Activated naive CD8-positive, alpha-beta T cell treated with anti-CD3 and anti-CD28 coated beads, Interleukin-2, amount 10 ng/mL, durations not matched to agents 7 days and 5 days (primary cell): Measurements from ENCODE around the gene ABCB7. TPM values are rescaled to one million over a fixed set of nuclear protein-coding genes. Genes with fewer than 3 reads are reported as not detected.
"Not testable (repeated sequence)": the region's sequence is repeated elsewhere in the genome, so short reads cannot be mapped to it uniquely, and the experiment has no call there.

Experiments used
- ATAC-seq: fragments of 150-1000 bp; cut with Tn5 transposase; one replicate; pipeline ENCODE4 v1.10.0; 2021; ENCODE audit warnings: low read depth, moderate library complexity
- POLR2A ChIA-PET: fragments of 350-600 bp; sonication (Branson Sonifier 250); formaldehyde crosslinking; loops from one replicate; lab custom pipeline; 2021; ENCODE audit warnings: antibody characterized with exemption; lab: Charles Lee
- DNase-seq: peaks from one replicate; pipeline ENCODE4 v3.0.0; 2021
- H3K27ac Mint-ChIP-seq: one replicate; pipeline ENCODE4 v1.8.0; 2022; ENCODE audit warnings: mild to moderate bottlenecking, mixed read lengths
- H3K27me3 Mint-ChIP-seq: one replicate; pipeline ENCODE4 v1.8.0; 2022; ENCODE audit warnings: mild to moderate bottlenecking, moderate library complexity, mixed read lengths
- H3K36me3 Mint-ChIP-seq: one replicate; pipeline ENCODE4 v1.8.0; 2021; ENCODE audit warnings: mild to moderate bottlenecking, mixed read lengths
- H3K4me1 Mint-ChIP-seq: one replicate; pipeline ENCODE4 v1.8.0; 2021; ENCODE audit warnings: mixed read lengths
- H3K4me3 Mint-ChIP-seq: one replicate; pipeline ENCODE4 v1.8.0; 2022; ENCODE audit warnings: mild to moderate bottlenecking, moderate library complexity, mixed read lengths
- H3K9me3 Mint-ChIP-seq: one replicate; pipeline ENCODE4 v1.8.0; 2021; ENCODE audit warnings: mixed read lengths
- total RNA-seq, 2 experiments: library from RNA; stranded (reverse); gene quantifications; one replicate each; pipeline ENCODE4 v1.2.3, GENCODE V29; 2021

The ABCB7 gene
- total RNA-seq, 2 experiments from 2014 or later: 25.4 to 26.3 TPM

DNA sequence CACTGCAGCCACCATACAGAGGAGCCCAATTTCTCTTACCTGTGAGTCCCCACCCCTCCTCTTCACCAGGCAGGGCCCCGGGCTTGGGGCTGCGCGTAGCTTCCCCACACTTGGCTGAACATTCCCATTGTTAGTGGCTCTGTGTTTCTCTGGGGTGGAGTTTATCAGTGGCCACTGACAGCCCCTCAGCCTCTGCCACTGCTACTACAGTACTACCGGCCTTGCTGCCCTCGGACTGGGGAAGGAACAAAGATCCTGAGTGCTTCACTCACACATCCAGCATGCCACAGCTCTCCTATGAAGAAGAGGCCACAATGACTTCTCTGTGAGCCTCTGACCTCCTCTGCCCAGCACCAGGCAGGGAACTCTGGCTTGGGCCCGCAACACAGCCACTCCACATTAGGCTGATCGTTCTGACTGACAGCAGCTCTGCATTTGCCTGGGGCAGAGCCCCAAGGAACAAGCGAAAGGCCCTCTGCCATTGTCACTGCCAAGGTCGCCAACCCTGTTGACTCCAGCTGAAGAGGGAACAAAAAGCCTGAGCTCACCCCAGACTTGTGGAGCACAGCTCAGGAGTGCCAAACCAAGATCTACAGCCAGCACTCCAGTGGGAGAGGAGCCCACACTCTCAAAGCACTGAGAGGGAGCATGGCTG lies 24.0 kb downstream of the ABCB7 start:
- Mint-ChIP-seq H3K4me3 (no peak overlapping the region), H3K27ac (no peak overlapping the region), H3K27me3 (no peaks in the 10 kb centered on the region), H3K9me3 (no peaks in the 10 kb centered on the region), H3K36me3 (peaks cover 14% of the 10 kb centered on the region), H3K4me1 (peaks cover 13% of the 10 kb centered on the region)
- no peak for DNase-seq
- no peak for ATAC-seq
- POLR2A ChIA-PET: no interaction called here

- POLR2A ChIA-PET, H3K9me3 Mint-ChIP-seq, H3K27ac Mint-ChIP-seq, H3K4me1 Mint-ChIP-seq, ATAC-seq, DNase-seq, H3K36me3 Mint-ChIP-seq, H3K27me3 Mint-ChIP-seq, H3K4me3 Mint-ChIP-seq: not testable (repeated sequence)
Observed at GRCh38 chrX:75129069-75129468, 27.0 kb downstream of the ABCB7 start.

DNA sequence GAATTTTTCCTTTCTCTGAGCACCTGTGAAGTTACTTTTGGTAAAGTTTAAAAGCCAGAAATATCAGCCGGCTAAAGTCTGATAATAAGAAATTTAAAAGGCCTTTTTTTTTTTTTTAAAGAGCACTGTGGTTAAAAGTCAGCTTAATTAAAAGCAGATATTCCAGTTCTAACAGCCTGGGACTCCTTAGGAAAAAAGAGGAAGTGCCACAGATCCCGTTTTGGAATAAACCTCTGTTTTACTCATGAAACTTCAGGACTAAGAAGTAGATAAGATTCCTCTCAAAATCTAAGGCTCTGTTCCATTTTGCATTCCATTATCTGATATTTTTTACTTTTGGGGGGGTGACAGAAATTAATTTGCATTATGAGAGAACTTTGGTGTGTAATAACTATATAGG lies 37.8 kb downstream of the ABCB7 start:
- POLR2A ChIA-PET: no interaction called here

GRCh38 chrX:75115707-75116413 lies 40.2 kb downstream of the ABCB7 start:
- ATAC-seq: no peak
- peaks cover 6% of the 10 kb centered on the region for H3K36me3 Mint-ChIP-seq
- H3K4me3 Mint-ChIP-seq: no peak overlapping the region
- H3K27me3 Mint-ChIP-seq: no peaks in the 10 kb centered on the region
- no peak for DNase-seq
- no peaks in the 10 kb centered on the region for H3K9me3 Mint-ChIP-seq
- no peaks in the 10 kb centered on the region for H3K4me1 Mint-ChIP-seq
- no peak overlapping the region for H3K27ac Mint-ChIP-seq
- POLR2A ChIA-PET: no interaction called here

More for the DNA sequence above, 37.8 kb downstream of the ABCB7 start:
- no peak overlapping the region for H3K4me3 Mint-ChIP-seq
- ATAC-seq (no peak), DNase-seq (no peak)
- H3K27ac Mint-ChIP-seq: no peak overlapping the region
- peaks cover 12% of the 10 kb centered on the region for H3K36me3 Mint-ChIP-seq
- no peaks in the 10 kb centered on the region for H3K27me3 Mint-ChIP-seq
- no peaks in the 10 kb centered on the region for H3K4me1 Mint-ChIP-seq
- H3K9me3 Mint-ChIP-seq: no peaks in the 10 kb centered on the region

DNA sequence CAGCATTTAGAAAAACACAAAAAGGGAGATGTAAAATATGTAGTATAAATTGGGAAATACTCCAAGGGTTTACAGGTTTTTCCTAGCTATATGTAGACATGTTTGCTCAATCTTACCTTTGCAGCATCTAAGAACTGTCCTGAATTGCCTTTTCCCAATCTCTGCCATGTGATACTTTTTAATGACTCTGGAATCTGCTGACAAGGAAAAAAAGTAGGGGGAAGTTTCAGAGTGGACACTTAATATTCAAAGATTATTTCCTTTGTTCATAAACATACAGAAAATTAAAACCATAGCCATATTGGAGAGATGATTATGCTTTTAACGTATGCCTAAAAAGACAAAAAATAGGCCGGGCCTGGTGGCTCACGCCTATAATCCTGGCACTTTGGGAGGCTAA lies 41.4 kb downstream of the ABCB7 start:
- peaks cover 10% of the 10 kb centered on the region for H3K36me3 Mint-ChIP-seq
- no peak overlapping the region for H3K4me3 Mint-ChIP-seq
- H3K4me1 Mint-ChIP-seq: no peaks in the 10 kb centered on the region
- H3K27me3 Mint-ChIP-seq: no peaks in the 10 kb centered on the region
- no peak overlapping the region for H3K27ac Mint-ChIP-seq
- DNase-seq (no peak), ATAC-seq (no peak)
- POLR2A ChIA-PET: no interaction called here
- no peaks in the 10 kb centered on the region for H3K9me3 Mint-ChIP-seq

DNA sequence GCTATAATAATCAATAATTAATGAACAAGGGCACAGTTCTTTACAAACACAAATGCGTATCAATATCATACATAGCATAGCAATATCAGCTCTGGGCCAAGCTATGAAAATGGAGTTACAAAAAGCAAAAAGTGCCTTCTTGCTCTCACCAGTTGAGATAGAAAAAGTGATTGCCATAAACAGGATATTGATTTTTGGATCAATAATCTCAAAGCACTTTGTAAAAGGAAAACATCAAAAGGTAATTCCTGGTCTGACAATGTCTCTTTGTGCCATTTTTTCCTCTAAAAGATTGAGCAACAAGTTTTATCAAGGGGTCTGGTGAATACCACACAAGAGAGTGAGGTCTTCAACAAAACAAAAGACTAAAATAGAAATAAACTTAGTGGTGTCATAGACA lies 42.4 kb downstream of the ABCB7 start:
- Mint-ChIP-seq H3K27ac (no peak overlapping the region), H3K36me3 (peaks cover 8% of the 10 kb centered on the region), H3K4me3 (no peak overlapping the region), H3K27me3 (no peaks in the 10 kb centered on the region), H3K4me1 (no peaks in the 10 kb centered on the region), H3K9me3 (no peaks in the 10 kb centered on the region)
- DNase-seq (no peak), ATAC-seq (no peak)
- POLR2A ChIA-PET: no interaction called here

DNA sequence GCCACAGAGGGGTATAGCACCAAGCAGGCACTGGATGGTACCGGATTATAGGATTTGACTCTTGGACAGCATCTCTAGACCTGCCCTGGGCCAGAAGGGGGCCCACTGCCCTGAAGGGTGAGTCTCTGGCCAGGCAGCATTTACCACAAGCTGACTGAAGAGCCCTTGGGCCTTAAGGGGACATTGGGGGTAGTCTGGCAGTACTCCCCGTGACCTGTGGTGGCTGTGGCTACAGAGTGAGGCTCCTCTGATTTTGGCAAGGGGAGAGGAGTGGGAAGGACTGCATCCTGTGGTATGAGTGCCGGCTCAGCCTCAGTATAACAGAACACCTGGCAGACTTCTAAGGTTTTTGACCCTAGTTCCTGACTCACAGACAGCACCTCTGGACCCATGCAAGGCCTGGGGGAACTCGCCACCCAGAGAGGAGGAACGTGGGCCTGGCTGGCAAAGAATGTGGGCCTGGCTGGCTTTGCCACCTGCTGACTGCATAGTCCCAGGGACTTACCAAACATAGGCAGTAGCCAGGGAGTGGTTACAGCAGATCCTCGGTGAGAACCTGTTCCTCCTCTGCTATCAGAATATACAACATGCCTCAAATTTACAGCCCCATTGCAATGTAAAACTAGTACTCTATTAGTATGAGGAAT lies 48.1 kb downstream of the ABCB7 start:
- H3K27ac Mint-ChIP-seq: no peak overlapping the region
- DNase-seq: no peak
- peaks cover 23% of the 10 kb centered on the region for H3K36me3 Mint-ChIP-seq
- no peaks in the 10 kb centered on the region for H3K9me3 Mint-ChIP-seq
- H3K4me1 Mint-ChIP-seq: no peaks in the 10 kb centered on the region
- H3K27me3 Mint-ChIP-seq: no peaks in the 10 kb centered on the region
- no peak overlapping the region for H3K4me3 Mint-ChIP-seq
- POLR2A ChIA-PET: no interaction called here
- no peak for ATAC-seq

- DNase-seq: no peak
- H3K9me3 Mint-ChIP-seq: no peaks in the 10 kb centered on the region
Observed at GRCh38 chrX:75106772-75107171, 49.3 kb downstream of the ABCB7 start.

GRCh38 chrX:75096331-75096730 lies 59.8 kb downstream of the ABCB7 start:
- Mint-ChIP-seq H3K36me3 (peaks cover 28% of the 10 kb centered on the region), H3K4me3 (no peak overlapping the region), H3K4me1 (peaks cover 3% of the 10 kb centered on the region), H3K27ac (no peak overlapping the region), H3K9me3 (peaks cover 2% of the 10 kb centered on the region), H3K27me3 (no peaks in the 10 kb centered on the region)
- ATAC-seq (no peak), DNase-seq (no peak)
- POLR2A ChIA-PET: no interaction called here

More at GRCh38 chrX:75106772-75107171, 49.3 kb downstream of the ABCB7 start:
- Mint-ChIP-seq H3K27me3 (no peaks in the 10 kb centered on the region), H3K4me3 (no peak overlapping the region), H3K4me1 (no peaks in the 10 kb centered on the region), H3K27ac (no peak overlapping the region), H3K36me3 (peaks cover 23% of the 10 kb centered on the region)
- POLR2A ChIA-PET: no interaction called here
- ATAC-seq: no peak

DNA sequence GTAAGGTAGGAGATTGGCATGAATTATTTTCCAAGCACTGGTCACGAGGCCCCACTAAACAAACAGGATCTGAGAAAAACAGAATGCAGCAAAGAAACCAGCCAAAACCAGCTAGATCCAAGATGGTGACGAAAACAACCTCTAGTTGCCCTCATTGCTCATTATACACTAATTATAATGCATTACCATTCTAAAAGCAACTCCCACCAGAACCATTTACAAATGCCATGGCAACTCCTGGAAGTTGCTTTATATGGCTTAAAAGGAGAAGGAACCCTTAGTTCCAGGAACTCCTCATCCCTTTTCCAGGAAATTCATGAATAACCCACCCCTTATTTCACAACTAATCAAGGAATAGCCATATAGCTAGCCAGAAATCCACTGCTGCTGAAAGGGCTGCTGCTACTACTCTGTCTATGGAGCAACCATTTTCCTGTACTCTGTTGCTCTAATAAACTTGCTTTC lies 69.3 kb downstream of the ABCB7 start:
- H3K27me3 Mint-ChIP-seq: no peaks in the 10 kb centered on the region
- no peak overlapping the region for H3K4me3 Mint-ChIP-seq

DNA sequence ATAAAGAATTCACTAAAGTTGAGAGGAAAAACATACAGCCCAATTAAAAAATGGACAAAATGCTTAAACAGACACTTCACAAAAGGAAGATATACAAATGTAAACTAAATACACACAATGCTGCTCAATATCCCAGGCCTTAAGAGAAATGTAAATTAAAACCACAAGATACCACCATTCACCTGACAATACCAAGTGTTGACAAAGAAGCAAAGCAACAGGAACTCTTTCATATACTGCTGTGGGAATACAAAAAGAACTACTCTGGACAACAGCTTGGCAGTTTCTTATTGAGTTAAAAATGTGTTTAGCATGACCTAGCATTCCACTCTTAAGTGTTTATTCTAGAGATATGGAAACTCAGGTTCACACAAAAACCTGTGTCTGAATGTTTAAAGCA lies 71.3 kb downstream of the ABCB7 start:
- Mint-ChIP-seq H3K4me1 (peaks cover 1% of the 10 kb centered on the region), H3K9me3 (peaks cover 1% of the 10 kb centered on the region), H3K36me3 (peaks cover 11% of the 10 kb centered on the region), H3K27ac (no peak overlapping the region), H3K4me3 (no peak overlapping the region), H3K27me3 (no peaks in the 10 kb centered on the region)
- ATAC-seq: no peak
- POLR2A ChIA-PET: no interaction called here
- DNase-seq: no peak

More for the DNA sequence above, 69.3 kb downstream of the ABCB7 start:
- POLR2A ChIA-PET: no interaction called here
- DNase-seq (no peak), ATAC-seq (no peak)
- H3K4me1 Mint-ChIP-seq: peaks cover 1% of the 10 kb centered on the region
- H3K36me3 Mint-ChIP-seq: peaks cover 8% of the 10 kb centered on the region
- H3K9me3 Mint-ChIP-seq: peaks cover 1% of the 10 kb centered on the region
- no peak overlapping the region for H3K27ac Mint-ChIP-seq

DNA sequence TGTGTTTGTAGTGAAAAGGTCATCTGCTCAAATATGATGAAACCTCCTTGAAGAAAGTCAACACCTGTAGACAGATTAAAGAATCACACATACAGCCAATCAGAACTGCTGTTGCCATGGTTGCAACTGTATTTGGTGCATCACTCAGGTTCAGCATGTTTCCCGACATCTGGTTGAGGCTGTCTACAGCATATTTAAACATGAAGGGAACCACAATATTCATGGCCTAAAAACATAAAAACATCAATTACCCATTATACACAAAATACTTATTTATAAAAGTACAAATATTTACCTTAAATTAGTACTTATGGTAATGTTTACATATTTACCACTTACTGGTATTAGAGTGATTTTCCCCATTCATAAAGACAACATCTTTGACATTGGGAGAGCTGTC lies 79.7 kb downstream of the ABCB7 start:
- POLR2A ChIA-PET: no interaction called here
- Mint-ChIP-seq H3K36me3 (peaks cover 10% of the 10 kb centered on the region), H3K27ac (no peak overlapping the region), H3K9me3 (peaks cover 1% of the 10 kb centered on the region), H3K4me1 (no peaks in the 10 kb centered on the region), H3K27me3 (no peaks in the 10 kb centered on the region), H3K4me3 (no peak overlapping the region)
- no peak for DNase-seq
- ATAC-seq: no peak

GRCh38 chrX:75074475-75074874 lies 81.6 kb downstream of the ABCB7 start:
- Mint-ChIP-seq H3K4me3 (no peak overlapping the region), H3K9me3 (no peaks in the 10 kb centered on the region), H3K4me1 (no peaks in the 10 kb centered on the region), H3K36me3 (peaks cover 8% of the 10 kb centered on the region), H3K27me3 (no peaks in the 10 kb centered on the region), H3K27ac (no peak overlapping the region)
- POLR2A ChIA-PET: no interaction called here
- DNase-seq (no peak), ATAC-seq (no peak)

DNA sequence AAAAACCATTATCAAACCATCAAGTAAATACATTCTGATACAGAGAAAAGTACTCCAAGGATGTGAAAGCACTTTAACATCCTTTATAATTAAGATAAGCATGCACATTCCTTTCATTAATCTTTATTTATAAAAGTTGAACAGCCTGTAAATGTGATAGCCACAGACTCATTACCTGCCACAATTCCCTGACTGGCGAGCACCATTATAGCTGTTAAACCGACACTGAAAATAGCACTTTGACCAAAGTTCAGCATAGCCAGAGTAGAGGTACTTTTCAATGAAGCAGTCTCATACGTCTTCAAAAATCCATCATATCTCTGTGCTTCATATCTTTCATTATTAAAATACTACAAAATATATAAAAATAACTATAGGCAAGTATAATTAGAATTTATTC lies 84.7 kb downstream of the ABCB7 start:
- no peaks in the 10 kb centered on the region for H3K9me3 Mint-ChIP-seq
- no peak for ATAC-seq

More for the DNA sequence above, 84.7 kb downstream of the ABCB7 start:
- H3K27ac Mint-ChIP-seq: no peak overlapping the region
- no peak overlapping the region for H3K4me3 Mint-ChIP-seq
- POLR2A ChIA-PET: no interaction called here
- H3K4me1 Mint-ChIP-seq: no peaks in the 10 kb centered on the region
- peaks cover 8% of the 10 kb centered on the region for H3K36me3 Mint-ChIP-seq
- no peaks in the 10 kb centered on the region for H3K27me3 Mint-ChIP-seq
- no peak for DNase-seq
